ENCODE results near the gene RPA3.
"Not testable (repeated sequence)": the region's sequence is repeated elsewhere in the genome, so short reads cannot be mapped to it uniquely, and the experiment has no call there.

Gene RPA3

DNA sequence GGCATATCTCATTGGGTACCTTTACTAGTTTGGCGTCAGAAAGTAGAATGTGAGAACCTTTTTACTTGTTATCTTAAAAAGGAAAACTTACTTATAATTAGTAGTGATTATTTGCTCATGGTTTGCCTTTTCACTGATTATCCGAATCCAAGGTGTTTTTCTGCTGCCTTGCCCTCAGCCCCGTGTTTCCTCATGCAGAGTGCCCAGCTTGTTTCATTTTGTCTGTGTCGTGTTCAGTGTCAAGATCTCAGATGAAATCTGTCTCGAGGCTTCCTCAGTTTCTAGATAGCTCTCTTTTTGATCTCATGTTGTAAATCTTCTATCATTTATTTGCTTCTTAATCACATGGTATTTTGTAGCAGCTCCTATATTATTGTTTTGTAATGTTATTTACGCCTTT, 30.1 kb downstream of the RPA3 start:
- DNase-seq: no peak

DNA sequence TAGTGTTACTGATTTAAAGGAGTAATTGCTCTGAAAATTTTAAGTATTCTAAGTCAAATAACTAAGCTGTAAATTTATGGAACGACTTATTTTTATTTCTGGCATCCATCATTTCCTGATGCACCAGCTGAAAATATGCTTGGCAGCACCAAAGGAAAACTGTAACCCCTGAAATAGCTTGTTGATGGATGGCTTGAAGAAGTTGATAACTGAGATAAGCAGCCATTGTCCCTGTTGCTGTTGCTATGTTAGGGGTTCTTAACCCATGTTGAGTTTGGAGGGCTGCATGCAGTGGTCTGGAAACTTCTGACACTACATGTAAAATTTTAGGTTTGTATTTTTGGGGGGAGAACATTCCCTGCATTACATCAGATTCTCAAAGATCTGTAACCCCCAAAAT, 30.6 kb downstream of the RPA3 start:
- no peak for DNase-seq

DNA sequence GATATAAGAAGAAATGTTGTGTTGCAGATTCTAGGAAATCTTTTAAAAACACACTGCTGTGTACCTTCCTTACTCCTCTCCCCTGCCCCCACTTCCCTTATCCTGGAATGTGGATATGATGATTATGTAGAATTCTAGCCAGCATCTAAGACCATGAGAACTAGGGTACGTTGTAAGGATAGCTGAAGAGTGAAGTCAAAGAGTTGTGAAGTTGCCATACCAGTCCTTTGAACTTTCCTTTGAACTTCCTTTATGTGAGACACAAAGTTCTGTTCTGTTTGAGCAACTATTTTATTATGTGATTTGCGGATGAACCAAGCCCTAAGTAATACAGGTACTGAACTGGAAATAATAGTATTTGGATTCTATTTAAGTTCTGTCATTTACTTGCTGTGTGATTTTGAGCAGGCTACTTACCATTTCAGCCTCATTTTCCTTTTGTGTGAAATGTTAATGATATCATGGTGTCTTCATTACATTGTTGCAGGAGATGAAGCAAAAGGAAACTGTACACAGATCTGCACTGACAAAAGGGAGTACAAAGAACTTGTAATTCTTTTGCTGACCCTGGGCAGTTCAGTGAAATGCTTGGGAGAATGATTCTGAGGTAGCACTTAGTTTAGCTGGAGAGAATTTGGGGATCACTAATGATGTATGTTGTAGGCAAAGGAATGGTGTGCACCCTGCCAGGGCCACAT, 31.4 kb downstream of the RPA3 start:
- no peak for DNase-seq

DNA sequence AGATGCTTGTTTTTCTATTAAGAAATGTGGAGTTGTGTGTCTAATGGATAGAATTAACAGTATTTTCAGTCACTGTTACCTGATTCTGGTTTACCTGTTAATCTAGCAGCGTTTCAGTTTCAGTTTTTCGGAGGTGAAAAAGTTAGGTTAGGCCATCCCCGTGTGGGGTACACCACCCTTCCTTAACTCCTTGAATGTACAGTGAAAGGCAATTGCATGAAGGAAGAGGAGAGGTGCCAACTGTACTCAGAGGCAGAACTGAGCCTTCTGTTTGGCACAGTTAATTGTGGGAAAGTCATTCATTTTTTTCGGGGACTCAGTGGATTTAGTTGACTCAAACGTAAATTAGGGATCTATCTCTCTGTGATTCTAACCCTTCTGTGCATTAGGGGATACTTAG, 35.5 kb downstream of the RPA3 start:
- DNase-seq: no peak

DNA sequence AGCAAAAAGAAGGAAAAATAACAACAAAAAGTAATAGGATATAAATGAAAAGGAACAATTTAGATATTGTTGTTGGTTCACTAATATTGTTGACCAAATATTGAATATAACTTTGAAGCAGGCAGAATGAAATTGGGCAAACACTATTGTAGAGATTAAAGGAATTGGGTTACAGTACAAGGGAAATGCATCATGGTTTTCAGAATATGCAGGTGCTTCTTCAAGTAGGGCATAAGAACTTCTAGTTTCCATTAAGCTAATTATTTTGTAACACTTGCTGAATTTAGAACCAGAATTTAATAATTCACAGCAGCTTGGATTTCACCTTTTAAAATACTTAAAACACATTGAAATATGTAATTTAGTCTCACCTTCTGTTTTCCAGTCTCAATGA, 36.5 kb downstream of the RPA3 start:
- no peak for DNase-seq

DNA sequence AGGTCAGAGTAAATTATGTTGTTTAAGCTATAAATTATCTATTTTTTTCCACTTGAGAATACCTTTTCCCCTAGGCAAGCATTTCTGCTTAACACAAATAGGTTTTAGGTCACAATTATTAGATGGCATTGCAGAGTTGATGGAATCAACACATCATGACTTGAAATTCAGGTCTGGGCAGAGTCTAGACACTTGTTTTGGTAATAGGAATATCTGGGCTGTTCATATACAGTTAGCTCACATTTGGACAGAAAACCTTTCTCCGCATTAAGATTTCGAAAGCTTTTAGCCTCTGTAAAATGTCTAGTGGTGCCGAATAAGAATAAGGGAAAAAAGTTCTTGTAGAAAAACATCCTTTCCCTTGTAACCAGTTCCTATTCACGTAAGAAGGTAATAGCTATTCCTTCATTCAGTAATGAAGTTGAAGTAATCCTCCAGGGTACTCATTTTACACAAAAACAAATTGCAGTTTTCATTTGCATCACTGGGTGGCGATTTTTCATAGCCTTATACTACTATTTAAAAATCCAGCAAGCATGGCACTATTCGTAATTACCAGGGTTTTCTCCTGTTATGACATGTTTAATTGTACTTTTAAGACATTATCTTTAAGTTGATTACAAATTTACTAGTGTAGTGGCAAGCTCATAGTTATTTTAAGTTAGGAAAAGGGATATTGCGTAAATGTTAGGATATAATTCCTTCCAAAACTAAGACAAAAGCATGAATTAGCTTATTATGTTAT, 37.0 kb downstream of the RPA3 start:
- peak; percentile 85 for DNase-seq

DNA sequence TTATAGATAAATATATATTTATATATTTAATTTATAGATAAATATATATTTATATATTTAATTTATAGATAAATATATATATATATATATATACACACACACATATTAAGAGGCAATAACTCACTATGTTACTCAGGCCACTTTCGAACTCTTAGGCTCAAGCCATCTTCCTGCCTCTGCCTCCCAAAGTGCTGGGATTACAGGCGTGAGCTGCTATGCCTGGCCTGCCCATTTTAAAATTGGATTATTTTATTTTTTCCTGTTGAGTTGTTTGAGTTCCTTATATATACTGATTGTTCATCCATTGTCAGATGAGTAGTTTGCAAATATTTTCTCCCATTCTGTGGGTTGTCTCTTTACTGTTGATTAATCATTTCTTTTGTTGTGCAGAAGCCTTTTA, 38.8 kb downstream of the RPA3 start:
- peak; percentile 61 for DNase-seq

DNA sequence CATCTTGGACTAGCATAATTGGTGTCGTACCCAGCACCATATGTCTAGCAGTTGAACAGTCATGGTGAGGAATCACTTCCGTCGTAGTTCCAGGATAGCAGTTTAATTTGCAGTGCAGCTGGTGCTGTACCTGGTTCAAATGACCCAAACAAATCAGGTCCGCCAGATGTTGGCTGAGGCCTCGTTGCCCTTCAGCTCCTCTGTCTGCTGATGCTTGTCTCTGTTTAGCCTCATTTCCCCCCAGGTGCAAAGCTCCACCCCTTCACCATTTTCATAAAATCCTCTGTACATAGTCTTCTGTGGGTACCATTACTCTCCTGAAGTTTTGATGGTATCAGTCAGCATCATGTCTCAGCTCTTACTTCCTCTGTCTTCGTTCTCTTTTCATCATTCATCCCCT, 42.7 kb downstream of the RPA3 start:
- DNase-seq: no peak

DNA sequence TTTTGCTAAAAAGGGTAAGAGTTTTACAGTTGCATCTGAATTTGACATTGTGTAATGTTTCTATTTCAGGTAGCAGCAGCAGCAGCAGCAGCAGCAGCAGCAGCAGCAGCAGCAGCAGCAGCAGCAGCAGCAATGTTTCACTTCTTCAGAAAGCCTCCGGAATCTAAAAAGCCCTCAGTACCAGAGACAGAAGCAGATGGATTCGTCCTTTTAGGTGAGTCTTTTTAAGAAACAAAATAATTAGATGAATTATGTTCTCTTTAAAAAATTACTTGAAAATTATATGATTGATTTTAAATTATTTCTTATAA, 45.2 kb downstream of the RPA3 start:
- no peak for DNase-seq

DNA sequence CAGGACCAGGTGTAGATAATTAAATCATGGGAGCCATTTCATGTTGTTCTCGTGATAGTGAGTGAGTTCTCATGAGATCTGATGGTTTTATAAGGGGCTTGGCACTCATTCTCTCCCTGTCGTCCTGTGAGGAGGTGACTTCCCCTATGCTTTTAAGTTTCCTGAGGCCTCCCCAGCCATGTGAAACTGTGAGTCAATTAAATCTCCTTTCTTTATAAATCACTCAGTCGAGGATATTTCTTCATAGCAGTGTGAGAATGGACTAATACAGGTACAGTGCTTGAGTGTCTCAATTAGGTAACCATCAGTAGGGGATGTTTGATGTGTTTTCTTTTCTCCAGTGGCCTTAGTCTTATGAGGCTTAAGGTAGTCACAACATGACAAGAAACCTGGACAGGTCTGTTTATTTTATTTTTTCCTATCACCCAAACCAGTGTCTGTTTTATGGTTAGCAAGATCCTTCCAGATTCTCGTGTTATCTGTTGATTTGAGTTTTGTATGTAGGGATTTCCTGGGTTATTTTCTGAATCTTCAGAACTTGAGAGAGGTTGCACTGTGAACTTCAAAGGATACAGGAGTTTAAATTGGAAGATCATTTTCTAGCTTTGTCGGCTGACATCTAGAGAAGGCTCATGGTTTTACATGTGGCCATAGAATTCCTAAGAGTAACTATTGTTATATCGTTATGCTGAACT, 45.7 kb downstream of the RPA3 start:
- DNase-seq: no peak

DNA sequence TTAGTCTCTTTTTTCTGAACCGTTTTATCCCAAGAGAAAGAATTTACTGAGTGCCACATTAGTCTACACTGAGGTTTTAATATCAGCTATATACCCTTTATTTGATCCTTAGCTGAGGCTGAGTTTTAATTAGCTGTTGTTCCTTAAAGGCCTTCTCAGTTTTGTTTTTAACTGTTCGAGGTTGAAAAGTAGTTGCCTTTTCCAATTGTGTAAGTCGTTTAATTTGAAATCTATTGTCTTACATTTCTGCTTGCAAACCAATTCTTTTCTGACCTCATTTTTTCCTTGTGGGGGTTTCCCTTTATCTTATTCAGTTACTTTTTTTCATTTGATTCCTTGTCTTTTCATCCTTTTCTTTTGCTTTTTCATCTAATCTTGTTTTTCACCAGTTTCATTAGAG, 47.0 kb downstream of the RPA3 start:
- no peak for DNase-seq

DNA sequence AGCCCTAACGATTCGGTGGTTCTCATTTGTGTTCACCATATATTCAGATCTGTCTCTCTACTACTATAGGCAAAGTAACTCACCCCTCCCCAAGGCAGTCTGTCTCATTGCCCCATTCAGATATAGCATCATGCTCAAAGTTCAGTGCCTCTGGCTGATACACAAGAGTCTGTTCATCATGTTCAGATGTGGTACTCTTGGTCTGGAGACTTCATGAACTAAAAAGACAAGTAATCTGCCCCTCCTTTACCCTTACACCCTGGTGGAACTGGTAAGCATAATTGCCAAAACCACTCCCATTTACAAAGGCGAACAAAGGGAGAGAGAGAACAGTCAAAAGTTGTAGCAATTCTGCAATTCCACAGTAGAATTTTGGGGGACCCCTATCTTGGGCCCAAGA, 47.9 kb downstream of the RPA3 start:
- no peak for DNase-seq

DNA sequence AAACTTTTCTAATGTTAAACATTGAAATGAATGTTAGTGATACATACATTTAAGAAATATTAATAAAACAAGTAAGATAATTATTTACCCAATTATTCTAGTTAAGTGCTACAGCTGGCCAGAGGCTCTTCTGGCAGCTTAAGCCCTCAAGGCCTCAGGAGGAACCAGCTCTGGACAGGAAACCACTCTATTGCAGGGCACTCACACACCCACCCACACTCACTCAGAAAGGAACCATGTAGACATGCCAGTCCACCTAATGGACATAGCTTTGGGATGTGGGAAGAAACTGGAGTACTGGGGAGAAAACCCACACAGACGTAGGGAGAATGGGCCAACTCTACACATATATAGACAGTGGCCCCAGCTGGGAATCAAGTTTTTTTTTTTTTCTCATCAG, 49.7 kb downstream of the RPA3 start:
- no peak for DNase-seq

DNA sequence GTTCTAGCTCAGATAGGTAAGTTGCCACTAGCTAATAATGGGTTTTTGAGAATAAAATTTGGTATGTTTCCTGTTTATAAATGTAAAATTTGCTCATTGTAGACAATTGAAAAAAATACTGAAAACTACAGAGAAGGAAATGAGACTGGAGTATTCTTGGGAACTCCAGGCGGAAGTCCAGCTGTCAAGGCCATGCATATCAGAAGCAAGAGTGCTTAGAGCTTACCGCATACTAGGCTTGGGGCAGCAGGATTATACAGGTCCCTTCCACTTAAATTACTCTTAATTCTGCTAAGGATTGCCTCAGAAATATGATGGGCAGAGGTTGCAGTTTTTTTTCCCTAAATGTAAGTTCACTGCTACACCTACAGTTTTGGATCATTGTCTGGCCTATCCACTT, 51.2 kb downstream of the RPA3 start:
- no peak for DNase-seq

DNA sequence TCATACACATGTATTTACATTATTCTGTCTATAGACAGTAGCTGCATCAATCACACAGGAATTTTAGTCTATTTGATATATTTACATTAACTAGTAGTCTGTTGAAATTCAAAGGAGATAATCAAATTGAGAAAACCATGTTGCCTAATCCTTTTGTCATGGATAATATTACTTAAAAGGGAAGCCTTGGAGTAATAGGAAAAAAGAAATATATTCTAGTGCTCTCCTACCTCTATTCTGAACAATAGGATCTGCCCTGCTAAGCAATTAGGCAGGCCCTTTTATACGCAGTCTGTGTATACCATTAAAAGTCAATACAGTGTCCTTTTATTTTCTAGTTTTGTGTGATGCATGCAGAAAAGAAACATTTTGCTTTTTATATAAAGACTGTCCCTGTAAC, 53.4 kb downstream of the RPA3 start:
- peak; percentile 28 for DNase-seq

DNA sequence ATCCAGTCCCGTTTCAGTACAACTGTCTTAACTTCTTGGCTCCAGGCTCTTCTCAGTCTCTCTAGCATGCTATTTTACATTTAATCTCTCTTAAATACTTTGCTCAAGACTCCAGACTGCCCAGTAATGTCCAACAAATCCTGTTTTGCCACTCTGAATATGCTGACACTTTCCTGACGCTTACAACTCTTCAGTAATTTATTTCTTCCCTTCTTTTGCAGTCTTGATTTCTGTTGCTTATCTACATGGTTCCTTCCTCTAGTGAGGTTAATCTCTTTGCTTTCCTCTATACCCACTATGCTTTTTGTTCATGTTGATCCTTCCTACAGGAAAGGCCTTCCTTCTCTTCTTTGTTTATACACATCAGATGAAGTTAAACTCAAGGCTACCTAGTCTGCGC, 54.1 kb downstream of the RPA3 start:
- no peak for DNase-seq

DNA sequence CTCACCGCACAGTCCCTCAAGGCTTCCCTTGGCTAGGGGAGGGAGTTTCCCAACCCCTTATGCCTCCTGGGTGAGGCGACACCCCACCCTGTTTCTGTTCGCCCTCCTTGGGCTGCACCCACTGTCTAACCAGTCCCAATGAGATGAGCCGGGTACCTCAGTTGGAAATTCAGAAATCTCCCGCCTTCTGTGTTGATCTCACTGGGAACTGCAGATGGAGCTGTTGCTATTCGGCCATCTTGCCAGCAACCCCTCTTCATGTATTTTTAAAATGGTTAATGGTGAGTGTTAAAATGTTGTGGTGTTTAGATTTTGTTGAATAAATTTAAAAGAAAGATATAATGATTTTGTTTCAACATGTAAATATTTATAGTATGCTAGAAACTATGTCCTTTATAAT, 55.9 kb downstream of the RPA3 start:
- DNase-seq: peak; percentile 66

DNA sequence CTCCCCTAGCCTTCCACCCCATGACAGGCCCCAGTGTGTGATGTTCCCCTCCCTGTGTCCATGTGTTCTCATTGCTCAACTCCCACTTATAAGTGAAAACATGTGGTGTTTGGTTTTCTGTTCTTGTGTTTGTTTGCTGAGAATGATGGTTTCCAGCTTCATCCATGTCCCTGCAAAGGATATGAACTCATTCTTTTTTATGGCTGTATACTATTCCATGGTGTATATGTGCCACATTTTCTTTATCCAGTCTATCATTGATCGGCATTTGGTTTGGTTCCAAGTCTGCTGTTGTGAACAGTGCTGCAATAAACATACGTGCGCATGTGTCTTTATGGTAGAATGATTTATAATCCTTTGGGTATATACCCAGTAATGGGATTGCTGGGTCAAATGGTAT, 61.9 kb downstream of the RPA3 start:
- DNase-seq: not testable (repeated sequence)

DNA sequence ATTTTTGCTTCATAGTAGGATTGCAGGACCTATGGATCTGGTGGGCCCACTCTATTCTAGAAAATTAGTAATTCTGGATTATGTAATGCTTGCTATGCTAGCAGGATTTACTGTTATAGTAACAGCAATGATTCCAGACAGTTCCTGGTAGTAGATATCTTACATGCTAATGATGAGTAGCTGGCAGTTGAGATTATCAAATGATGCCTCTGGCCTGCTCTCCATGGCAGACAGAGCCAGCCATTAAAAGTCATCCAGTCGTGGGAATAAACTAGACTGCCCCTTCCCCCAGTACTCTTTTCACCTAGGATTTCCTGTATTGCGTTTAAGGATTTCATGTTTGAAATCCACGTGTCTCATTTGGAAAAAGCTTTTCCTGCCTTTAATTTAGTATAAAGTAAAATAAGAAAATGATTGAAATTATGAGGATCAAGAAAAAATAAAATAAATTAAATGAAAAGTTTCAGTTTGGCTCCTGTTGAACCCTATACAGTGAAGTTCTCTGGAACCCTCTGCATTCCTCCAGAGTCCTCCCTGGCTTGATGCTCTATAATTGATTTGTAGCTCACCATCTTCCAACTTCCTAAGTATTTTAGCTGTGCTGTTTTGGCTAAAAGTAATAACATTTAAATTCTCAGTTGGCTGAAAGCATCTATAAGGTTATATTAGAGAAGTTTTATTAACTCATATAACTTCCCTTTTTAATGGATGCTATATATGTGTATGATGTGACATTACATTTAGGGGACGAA, 63.3 kb downstream of the RPA3 start:
- DNase-seq: no peak

DNA sequence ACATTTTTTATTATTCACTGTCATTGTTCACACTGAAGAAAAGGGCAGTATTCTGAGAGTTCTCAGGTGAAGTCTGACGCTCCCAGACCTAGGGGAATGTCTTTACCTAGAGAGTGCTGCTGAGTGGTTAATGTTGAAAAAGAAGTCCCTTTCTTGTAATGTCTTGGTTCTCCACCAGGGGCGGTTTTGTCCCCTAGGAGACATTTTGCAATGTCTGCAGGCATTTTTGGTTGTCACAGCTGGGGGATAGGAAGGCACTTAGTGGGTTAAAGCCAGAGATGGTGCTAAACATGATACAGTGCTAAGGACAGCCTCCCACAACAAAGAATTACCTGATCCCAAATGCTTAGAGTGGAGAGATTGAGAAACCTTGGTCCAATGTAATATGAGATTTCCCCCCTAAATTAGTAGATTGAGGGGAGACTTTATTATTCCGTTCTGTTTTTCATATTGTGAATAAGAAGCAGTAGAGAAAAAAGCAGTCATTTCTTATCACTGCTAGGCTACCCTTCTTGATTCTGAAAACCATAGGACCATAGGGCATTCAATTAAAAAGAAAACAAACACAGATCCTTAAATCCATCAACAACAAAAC, 64.7 kb downstream of the RPA3 start:
- DNase-seq: no peak

DNA sequence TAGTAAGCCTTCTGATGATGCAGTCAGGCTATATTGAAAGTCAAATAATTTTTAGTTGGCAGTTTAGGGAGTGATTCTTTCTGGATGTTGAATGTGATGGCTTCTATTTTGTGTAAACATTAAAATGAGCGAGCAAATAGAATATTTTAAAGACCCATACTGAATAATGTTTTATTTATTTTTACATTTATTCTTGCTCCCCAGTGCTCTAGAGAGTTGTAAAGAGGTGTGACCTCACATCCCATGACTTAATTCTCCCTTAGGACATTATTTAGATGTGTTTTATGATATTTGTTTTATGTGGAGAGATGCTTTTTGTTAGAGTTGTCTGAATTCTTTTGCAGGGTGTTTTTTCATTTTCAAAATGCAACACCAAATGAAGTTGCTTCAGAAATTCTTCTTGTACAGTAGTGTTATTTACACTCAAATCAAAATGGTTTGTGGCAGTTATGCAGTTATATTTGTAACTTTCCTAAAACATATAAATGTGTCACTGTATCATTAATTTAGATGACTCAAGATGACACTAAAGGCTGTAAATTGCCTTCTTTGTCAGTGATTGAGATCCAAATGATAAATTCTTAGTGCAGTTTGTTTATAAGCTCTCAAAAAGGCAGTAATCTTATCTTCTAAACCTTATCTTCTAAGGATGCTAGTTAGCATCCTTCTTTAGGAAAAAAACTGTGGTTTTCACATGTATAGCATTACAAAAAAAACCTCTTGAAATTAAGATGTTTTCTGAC, 65.4 kb downstream of the RPA3 start:
- no peak for DNase-seq

DNA sequence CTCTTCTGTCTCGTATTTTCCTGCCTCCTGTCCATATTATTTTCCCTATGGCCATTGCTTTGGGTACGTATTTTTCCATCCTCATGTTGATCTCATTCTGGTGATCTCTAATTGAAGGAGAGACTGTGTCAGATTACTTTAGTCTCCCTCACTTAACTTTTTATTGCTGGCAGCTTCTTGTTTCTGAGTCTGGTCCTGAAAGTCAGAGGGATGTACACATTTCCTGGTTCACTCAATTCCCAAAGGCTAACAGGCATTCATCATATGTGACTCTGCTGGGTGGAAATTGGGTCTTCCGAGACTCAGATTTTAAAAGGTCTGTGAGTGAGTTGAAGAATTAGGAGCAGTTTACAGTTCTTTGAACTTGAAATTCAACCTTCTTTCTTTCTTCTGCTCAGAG, 66.9 kb downstream of the RPA3 start:
- DNase-seq: no peak
